Stomach smooth muscle (tissue), 2 donors: ENCODE measurements around the gene TOR4A.
A peak's percentile ranks its signal among the peaks of the same experiment; 100 is the strongest.

Source experiments
- H3K27ac ChIP-seq: one replicate; pipeline ENCODE4 v1.7.0; 2013; ENCODE audit warnings: mild to moderate bottlenecking, low read length, inconsistent platforms
- H3K27me3 ChIP-seq, 2 donors: one replicate each; pipeline ENCODE4 v1.7.0; 2013; ENCODE audit warnings: low read length in 2 of 2; ENCODE audit not compliant: insufficient read depth in 2 of 2, control insufficient read depth in 1 of 2
- H3K36me3 ChIP-seq, 2 donors: one replicate each; pipeline ENCODE4 v1.7.0; 2013; ENCODE audit warnings: low read length in 2 of 2; ENCODE audit not compliant: control insufficient read depth in 2 of 2, insufficient read depth in 2 of 2
- H3K4me1 ChIP-seq: one replicate; pipeline ENCODE4 v1.7.0; 2013; ENCODE audit warnings: low read length; ENCODE audit not compliant: control insufficient read depth, insufficient read depth
- H3K4me3 ChIP-seq, 2 donors: one replicate each; pipeline ENCODE4 v1.7.0; 2013; ENCODE audit warnings: low read length in 2 of 2
- H3K9ac ChIP-seq, 2 donors: one replicate each; pipeline ENCODE4 v1.7.0; 2013; ENCODE audit warnings: low read length in 2 of 2, mild to moderate bottlenecking in 1 of 2
- H3K9me3 ChIP-seq, 2 donors: one replicate each; pipeline ENCODE4 v1.7.0; 2013; ENCODE audit warnings: low read length in 2 of 2; ENCODE audit not compliant: control insufficient read depth in 2 of 2
- donor health status: healthy.
- donor health status: Pancreatic carcinoma.

Gene TOR4A

GRCh38 chr9:137305060-137305797 is 27.7 kb downstream of the TOR4A start:
- Histone ChIP-seq H3K4me1 (peaks cover 36% of the 10 kb centered on the region), H3K9me3 (no peaks in the 10 kb centered on the region), H3K36me3 (no peaks in the 10 kb centered on the region), H3K4me3 (peak overlapping the region; percentile 46 to 55), H3K27me3 (peaks cover 34 to 52% of the 10 kb centered on the region in 2 donors), H3K27ac (no peak overlapping the region), H3K9ac (peak overlapping the region; percentile 22 to 29)

GRCh38 chr9:137305798-137306065 is 28.2 kb downstream of the TOR4A start:
- H3K4me1 ChIP-seq, result peaks cover 36% of the 10 kb centered on the region
- H3K27me3 ChIP-seq, result peaks cover 34 to 47% of the 10 kb centered on the region in 2 donors
- no peaks in the 10 kb centered on the region for H3K36me3 ChIP-seq
- no peak overlapping the region for H3K27ac ChIP-seq
- peak overlapping the region in 1 of 2 donors; percentile 29 for H3K9ac ChIP-seq
- H3K9me3 ChIP-seq, result no peaks in the 10 kb centered on the region
- H3K4me3 ChIP-seq, result peak overlapping the region in 1 of 2 donors; percentile 55

GRCh38 chr9:137306066-137306849 is 28.7 kb downstream of the TOR4A start:
- Histone ChIP-seq H3K4me1 (peaks cover 33% of the 10 kb centered on the region), H3K9ac (no peak overlapping the region), H3K4me3 (peak overlapping the region in 1 of 2 donors; percentile 55), H3K36me3 (no peaks in the 10 kb centered on the region), H3K27me3 (peaks cover 34 to 43% of the 10 kb centered on the region in 2 donors), H3K9me3 (no peaks in the 10 kb centered on the region), H3K27ac (no peak overlapping the region)

- no peak overlapping the region for H3K4me3 ChIP-seq
- no peak overlapping the region for H3K27ac ChIP-seq
- peaks cover 34 to 40% of the 10 kb centered on the region in 2 donors for H3K27me3 ChIP-seq
- no peaks in the 10 kb centered on the region for H3K36me3 ChIP-seq
- H3K9me3 ChIP-seq, result no peaks in the 10 kb centered on the region
- no peak overlapping the region for H3K9ac ChIP-seq
- peaks cover 29% of the 10 kb centered on the region for H3K4me1 ChIP-seq
Measured at GRCh38 chr9:137306850-137307254, 29.3 kb downstream of the TOR4A start.

GRCh38 chr9:137307255-137308056 is 29.9 kb downstream of the TOR4A start:
- H3K36me3 ChIP-seq, result no peaks in the 10 kb centered on the region
- H3K27me3 ChIP-seq, result peaks cover 34 to 39% of the 10 kb centered on the region in 2 donors
- peaks cover 29% of the 10 kb centered on the region for H3K4me1 ChIP-seq
- H3K9ac ChIP-seq, result no peak overlapping the region
- no peaks in the 10 kb centered on the region for H3K9me3 ChIP-seq
- H3K4me3 ChIP-seq, result no peak overlapping the region
- H3K27ac ChIP-seq, result no peak overlapping the region

- no peak overlapping the region for H3K9ac ChIP-seq
- peaks cover 26% of the 10 kb centered on the region for H3K4me1 ChIP-seq
- peaks cover 31 to 35% of the 10 kb centered on the region in 2 donors for H3K27me3 ChIP-seq
- no peaks in the 10 kb centered on the region for H3K9me3 ChIP-seq
- H3K4me3 ChIP-seq, result no peak overlapping the region
- H3K27ac ChIP-seq, result no peak overlapping the region
- no peaks in the 10 kb centered on the region for H3K36me3 ChIP-seq
Measured at GRCh38 chr9:137308057-137308619, 30.6 kb downstream of the TOR4A start.

- Histone ChIP-seq H3K9ac (no peak overlapping the region), H3K27ac (no peak overlapping the region), H3K9me3 (no peaks in the 10 kb centered on the region)
Measured at GRCh38 chr9:137309368-137310188, 32.1 kb downstream of the TOR4A start.

GRCh38 chr9:137310189-137311052 is 32.9 kb downstream of the TOR4A start:
- no peak overlapping the region for H3K27ac ChIP-seq

More at GRCh38 chr9:137309368-137310188, 32.1 kb downstream of the TOR4A start:
- H3K27me3 ChIP-seq, result peaks cover 27 to 30% of the 10 kb centered on the region in 2 donors
- H3K4me1 ChIP-seq, result peaks cover 24% of the 10 kb centered on the region
- H3K4me3 ChIP-seq, result no peak overlapping the region
- no peaks in the 10 kb centered on the region for H3K36me3 ChIP-seq

GRCh38 chr9:137311171-137311985 is 33.9 kb downstream of the TOR4A start:
- no peak overlapping the region for H3K27ac ChIP-seq
- H3K9ac ChIP-seq, result no peak overlapping the region
- peaks cover 16 to 25% of the 10 kb centered on the region in 2 donors for H3K27me3 ChIP-seq
- H3K4me1 ChIP-seq, result peaks cover 11% of the 10 kb centered on the region
- no peaks in the 10 kb centered on the region for H3K9me3 ChIP-seq
- no peaks in the 10 kb centered on the region for H3K36me3 ChIP-seq
- no peak overlapping the region for H3K4me3 ChIP-seq

More at GRCh38 chr9:137310189-137311052, 32.9 kb downstream of the TOR4A start:
- H3K4me3 ChIP-seq, result no peak overlapping the region
- H3K9me3 ChIP-seq, result no peaks in the 10 kb centered on the region
- peaks cover 25 to 27% of the 10 kb centered on the region in 2 donors for H3K27me3 ChIP-seq
- no peaks in the 10 kb centered on the region for H3K36me3 ChIP-seq
- H3K9ac ChIP-seq, result no peak overlapping the region
- peaks cover 17% of the 10 kb centered on the region for H3K4me1 ChIP-seq
